Gastrocnemius medialis (tissue), 4 donors: Measurements from ENCODE around the gene CXCL14. TPM values are rescaled to one million over a fixed set of nuclear protein-coding genes. Genes with fewer than 3 reads are reported as not detected.

Experiments used
- ATAC-seq, 2 donors: fragments of 150-250 bp; one replicate each; pipeline ENCODE4 v1.9.1; 2016
- DNase-seq, 2 donors: peaks; one replicate each; pipeline ENCODE4 v3.0.0-alpha.2; 2019
- H3K27ac ChIP-seq, 4 donors: fragments of 200-600 bp; sonication (generic); 1 replicate in 1 of 4; 2 replicates in 3 of 4; pipeline ENCODE4 v1.5.1; 2016 to 2018; ENCODE audit warnings: mild to moderate bottlenecking in 2 of 4, moderate library complexity in 1 of 4
- H3K27me3 ChIP-seq, 3 donors: fragments of 200-600 bp; sonication (generic) in 2 of 3; 1 replicate in 1 of 3; 2 replicates in 2 of 3; pipeline versions ENCODE4 v1.5.1 to v1.6.0; 2016 to 2019; ENCODE audit warnings: mild to moderate bottlenecking in 1 of 3, moderate library complexity in 1 of 3
- H3K36me3 ChIP-seq, 2 donors: fragments of 200-600 bp; sonication (generic) in 1 of 2; one replicate each; pipeline ENCODE4 v1.5.1; 2017 to 2018
- H3K4me1 ChIP-seq, 2 donors: fragments of 200-600 bp; sonication (generic) in 1 of 2; one replicate each; pipeline ENCODE4 v1.5.1; 2016 to 2017; ENCODE audit warnings: mild to moderate bottlenecking in 2 of 2
- H3K4me3 ChIP-seq, 4 donors: fragments of 200-600 bp; sonication (generic) in 3 of 4; 1 replicate in 1 of 4; 2 replicates in 3 of 4; pipeline ENCODE4 v1.5.1; 2016 to 2019; ENCODE audit warnings: mild to moderate bottlenecking in 2 of 4
- H3K9me3 ChIP-seq, 3 donors: fragments of 200-600 bp; sonication (generic) in 2 of 3; 1 replicate in 1 of 3; 2 replicates in 2 of 3; pipeline ENCODE4 v1.5.1; 2016 to 2019
- POLR2A ChIP-seq, 2 donors: fragments of 450-650 bp; IDR thresholded peaks; one replicate each; pipeline ENCODE4 v1.6.1; 2017; ENCODE audit warnings: antibody characterized with exemption in 2 of 2, mild to moderate bottlenecking in 2 of 2, moderate library complexity in 2 of 2
- in situ Hi-C, 4 donors: fragments of 200-750 bp; cut with MboI; loops; one replicate each; pipeline versions ENCODE4 v1.15.0 to v1.8.0; 2017; ENCODE audit warnings: low sequenced_read_pairs in 4 of 4
- intact Hi-C: fragments of 100-400 bp; cut with DNase I; formaldehyde crosslinking; loops from one replicate; pipeline ENCODE4 v1.15.1; 2023; ENCODE audit warnings: low total_unique reads
- total RNA-seq, 4 donors: library from RNA; depleted of rRNA; stranded (reverse); fragments of >200 nt; gene quantifications; one replicate each; pipeline versions ENCODE4 v1.1.0 to v1.2.3, GENCODE V29; 2016
- TF ChIP-seq, protein P1 (sequence below), 5 experiments: fragments of 450-650 bp in 3 of 5; fragments of 200-600 bp in 2 of 5; sonication (generic) in 2 of 5; IDR thresholded peaks in 4 of 5; conservative IDR thresholded peaks in 1 of 5; 1 replicate in 4 of 5; 2 replicates in 1 of 5; pipeline ENCODE4 v1.5.1; 2016 to 2019; ENCODE audit warnings: antibody characterized with exemption in 5 of 5, mild to moderate bottlenecking in 3 of 5, moderate library complexity in 3 of 5

The CXCL14 gene
- total RNA-seq, 4 donors from 2014 or later, result 2.3 to 96.2 (median 17.8) TPM

DNA sequence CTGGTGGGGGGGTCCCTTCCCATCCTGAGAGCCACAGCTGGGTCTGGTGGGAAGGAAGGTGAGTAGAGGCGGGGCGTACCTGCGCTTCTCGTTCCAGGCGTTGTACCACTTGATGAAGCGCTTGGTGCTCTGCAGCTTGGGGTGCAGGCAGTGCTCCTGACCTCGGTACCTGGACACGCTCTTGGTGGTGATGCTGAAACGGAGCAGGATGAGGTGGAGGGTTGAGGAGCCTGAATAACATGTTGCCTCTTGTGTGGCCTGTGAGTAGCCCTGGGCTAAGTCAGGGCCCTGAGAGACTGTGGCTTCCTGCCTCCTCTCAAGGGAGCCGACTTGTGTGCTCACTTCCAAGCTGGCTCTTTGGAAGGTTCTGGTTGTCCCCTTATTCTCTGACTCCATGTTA, 4.3 kb downstream of the CXCL14 start:
- intact Hi-C loops (no loop called here), in situ Hi-C loops (loop anchor here in 1 of 4 donors (25.0 kb wide), 1 partner anchor 263 kb away; the partner anchor contains the start of gene SLC25A48)
- DNase-seq, result no peak
- no peaks in the 10 kb centered on the region for H3K9me3 ChIP-seq
- TF ChIP-seq, protein P1, sequence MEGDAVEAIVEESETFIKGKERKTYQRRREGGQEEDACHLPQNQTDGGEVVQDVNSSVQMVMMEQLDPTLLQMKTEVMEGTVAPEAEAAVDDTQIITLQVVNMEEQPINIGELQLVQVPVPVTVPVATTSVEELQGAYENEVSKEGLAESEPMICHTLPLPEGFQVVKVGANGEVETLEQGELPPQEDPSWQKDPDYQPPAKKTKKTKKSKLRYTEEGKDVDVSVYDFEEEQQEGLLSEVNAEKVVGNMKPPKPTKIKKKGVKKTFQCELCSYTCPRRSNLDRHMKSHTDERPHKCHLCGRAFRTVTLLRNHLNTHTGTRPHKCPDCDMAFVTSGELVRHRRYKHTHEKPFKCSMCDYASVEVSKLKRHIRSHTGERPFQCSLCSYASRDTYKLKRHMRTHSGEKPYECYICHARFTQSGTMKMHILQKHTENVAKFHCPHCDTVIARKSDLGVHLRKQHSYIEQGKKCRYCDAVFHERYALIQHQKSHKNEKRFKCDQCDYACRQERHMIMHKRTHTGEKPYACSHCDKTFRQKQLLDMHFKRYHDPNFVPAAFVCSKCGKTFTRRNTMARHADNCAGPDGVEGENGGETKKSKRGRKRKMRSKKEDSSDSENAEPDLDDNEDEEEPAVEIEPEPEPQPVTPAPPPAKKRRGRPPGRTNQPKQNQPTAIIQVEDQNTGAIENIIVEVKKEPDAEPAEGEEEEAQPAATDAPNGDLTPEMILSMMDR (IDR thresholded peaks at IDR 0.05 in 4 of 5, conservative IDR thresholded peaks at IDR 0.05 in 1 of 5), result no peak
- TF ChIP-seq POLR2A (IDR thresholded peaks at IDR 0.05), result no peak
- peaks cover 19 to 28% (median 26%) of the 10 kb centered on the region in 3 donors for H3K27me3 ChIP-seq
- no peaks in the 10 kb centered on the region for H3K36me3 ChIP-seq
- H3K27ac ChIP-seq, result no peak overlapping the region
- H3K4me1 ChIP-seq, result no peaks in the 10 kb centered on the region
- H3K4me3 ChIP-seq, result no peak overlapping the region
- ATAC-seq, result no peak

DNA sequence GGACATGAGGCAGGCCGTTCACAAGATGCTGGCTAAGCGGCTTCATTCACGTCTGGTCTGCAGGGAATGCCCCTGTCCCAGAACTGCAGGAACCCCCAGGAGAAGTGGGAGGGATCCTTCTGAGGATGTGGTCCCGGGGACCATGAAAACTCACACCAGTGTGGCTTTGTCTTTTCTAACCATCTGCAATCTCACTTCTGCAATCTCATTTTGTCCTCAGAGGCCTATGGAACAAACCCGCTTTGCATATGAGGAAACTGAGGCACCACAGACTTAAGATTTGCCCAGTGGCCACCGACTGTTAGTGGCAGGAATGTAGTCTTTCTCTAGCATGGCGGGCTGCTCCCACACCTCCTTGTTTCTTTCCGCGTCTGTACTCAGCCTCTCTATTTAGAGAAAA, 6.9 kb downstream of the CXCL14 start:
- DNase-seq (no peak), ATAC-seq (no peak)
- no peaks in the 10 kb centered on the region for H3K4me1 ChIP-seq
- H3K27ac ChIP-seq, result no peak overlapping the region
- no peaks in the 10 kb centered on the region for H3K9me3 ChIP-seq
- H3K36me3 ChIP-seq, result no peaks in the 10 kb centered on the region
- intact Hi-C loops (no loop called here), in situ Hi-C loops (loop anchor here in 1 of 4 donors (25.0 kb wide), 1 partner anchor 265 kb away; the partner anchor contains the start of gene SLC25A48)
- no peak overlapping the region for H3K4me3 ChIP-seq
- peaks cover 0 to 2% (median under 1%) of the 10 kb centered on the region in 3 donors for H3K27me3 ChIP-seq
- no peak for TF ChIP-seq POLR2A (IDR thresholded peaks at IDR 0.05)
- TF ChIP-seq, protein P1 (IDR thresholded peaks at IDR 0.05 in 4 of 5, conservative IDR thresholded peaks at IDR 0.05 in 1 of 5), result no peak

DNA sequence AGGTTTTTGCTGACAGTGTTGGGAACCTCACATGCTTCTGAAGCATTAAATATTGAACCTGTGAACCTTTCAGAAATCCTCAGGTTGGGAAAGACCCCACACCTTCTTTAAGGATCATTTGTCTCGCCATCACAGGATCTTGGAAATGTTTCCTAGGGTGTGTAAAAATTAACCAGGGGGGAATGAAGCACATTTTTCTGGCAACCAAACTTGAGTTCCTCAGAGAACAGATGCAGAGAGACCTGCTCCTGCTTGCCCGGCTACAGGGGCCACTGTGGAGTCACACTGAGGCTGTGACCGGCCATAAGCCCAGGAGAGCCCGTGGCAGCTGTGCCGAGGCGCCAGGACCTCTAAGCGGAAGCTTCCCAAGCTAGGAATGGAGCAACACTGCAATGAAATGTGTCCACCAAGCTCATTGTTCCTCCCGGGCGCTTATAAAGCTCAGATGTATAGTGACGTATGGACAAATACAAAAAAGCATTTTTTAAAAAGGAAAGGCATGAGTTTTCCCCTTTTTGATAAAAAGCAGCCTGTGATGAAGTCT, 7.7 kb downstream of the CXCL14 start:
- no peaks in the 10 kb centered on the region for H3K4me1 ChIP-seq
- intact Hi-C loops, result no loop called here

DNA sequence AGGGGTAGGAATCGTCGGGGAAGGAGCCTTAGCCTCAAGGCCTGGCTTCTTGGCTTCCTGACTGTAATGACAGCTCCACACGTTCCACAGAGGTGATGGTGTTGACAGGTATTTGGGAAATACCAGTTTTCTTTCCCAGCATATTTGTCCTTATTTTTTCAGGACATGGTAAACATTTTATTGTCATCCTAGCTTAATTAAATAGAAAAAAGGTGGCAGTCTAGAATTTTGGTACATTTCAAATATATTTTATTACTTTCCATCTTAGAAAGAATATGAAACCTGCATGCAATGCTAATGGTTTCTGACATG, 8.4 kb downstream of the CXCL14 start:
- in situ Hi-C loops (loop anchor here in 1 of 4 donors (25.0 kb wide), 1 partner anchor 267 kb away; the partner anchor contains the start of gene SLC25A48), intact Hi-C loops (no loop called here)
- no peaks in the 10 kb centered on the region for H3K27me3 ChIP-seq
- no peak for DNase-seq
- no peak overlapping the region for H3K4me3 ChIP-seq
- H3K4me1 ChIP-seq, result no peaks in the 10 kb centered on the region
- no peak for ATAC-seq
- no peaks in the 10 kb centered on the region for H3K36me3 ChIP-seq
- no peak overlapping the region for H3K27ac ChIP-seq
- TF ChIP-seq, protein P1 (IDR thresholded peaks at IDR 0.05 in 4 of 5, conservative IDR thresholded peaks at IDR 0.05 in 1 of 5), result no peak
- TF ChIP-seq POLR2A (IDR thresholded peaks at IDR 0.05), result no peak
- no peaks in the 10 kb centered on the region for H3K9me3 ChIP-seq

More for the DNA sequence above, 7.7 kb downstream of the CXCL14 start:
- no peak for ATAC-seq
- H3K36me3 ChIP-seq, result no peaks in the 10 kb centered on the region
- no peak for TF ChIP-seq POLR2A (IDR thresholded peaks at IDR 0.05)
- TF ChIP-seq, protein P1 (IDR thresholded peaks at IDR 0.05 in 4 of 5, conservative IDR thresholded peaks at IDR 0.05 in 1 of 5), result no peak
- H3K4me3 ChIP-seq, result no peak overlapping the region
- DNase-seq, result no peak
- H3K27me3 ChIP-seq, result no peaks in the 10 kb centered on the region
- H3K9me3 ChIP-seq, result no peaks in the 10 kb centered on the region
- no peak overlapping the region for H3K27ac ChIP-seq
- in situ Hi-C loops, result loop anchor here in 1 of 4 donors (25.0 kb wide), 1 partner anchor 266 kb away; the partner anchor contains the start of gene SLC25A48
